SKM-1 (cell line): Measurements from ENCODE around the gene AGAP1.

ENCODE experiments used
- DNase-seq: peaks from one replicate; lab custom pipeline; 2025; ENCODE audit not compliant: unreplicated experiment; lab: John Stamatoyannopoulos, UW

The AGAP1 gene

GRCh38 chr2:236161082-236161462, 667.2 kb downstream of the AGAP1 start:
- no peak for DNase-seq

GRCh38 chr2:236161531-236161930, 667.7 kb downstream of the AGAP1 start:
- DNase-seq = no peak

DNA sequence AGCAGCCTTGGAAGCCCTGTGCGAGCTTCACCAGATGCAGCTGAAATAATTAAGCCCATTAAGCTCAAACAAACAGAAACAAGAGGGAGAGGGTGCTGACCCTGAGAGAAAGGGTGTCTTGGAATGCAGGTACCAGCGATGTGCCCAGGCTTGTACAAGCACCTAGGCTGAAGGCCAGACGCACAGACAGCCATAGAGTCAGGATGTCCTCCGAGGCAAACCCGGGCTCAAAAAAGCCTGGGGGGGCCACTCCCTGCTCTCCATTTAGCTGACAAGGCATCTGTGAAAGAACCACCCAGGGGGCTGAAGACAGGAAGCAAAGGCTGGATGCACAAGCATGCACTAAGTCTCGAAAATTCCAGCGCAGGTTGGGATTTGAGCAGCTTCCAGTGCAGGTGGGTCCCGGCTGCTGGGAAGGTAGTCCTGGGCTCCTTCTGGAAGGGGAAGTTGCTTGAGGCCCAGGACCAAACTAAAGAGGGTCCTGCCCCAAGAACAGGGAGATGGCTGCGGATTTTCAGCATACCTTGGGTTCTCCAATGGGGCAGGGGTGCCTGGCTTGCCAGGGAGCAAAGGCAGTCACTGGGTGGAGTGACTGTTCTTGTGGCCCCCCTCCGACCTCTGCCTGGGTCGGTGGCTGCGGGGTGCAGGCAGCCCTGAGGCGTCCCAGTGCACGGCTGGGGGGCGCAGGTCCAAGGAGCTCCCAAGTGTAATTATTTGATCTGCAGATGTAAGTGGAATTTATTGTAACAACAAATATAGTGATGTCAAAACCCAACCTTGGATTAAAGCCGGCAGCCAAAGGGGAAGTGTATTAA, 668.4 kb downstream of the AGAP1 start:
- DNase-seq = no peak

GRCh38 chr2:236162882-236163470, 669.1 kb downstream of the AGAP1 start:
- no peak for DNase-seq

DNA sequence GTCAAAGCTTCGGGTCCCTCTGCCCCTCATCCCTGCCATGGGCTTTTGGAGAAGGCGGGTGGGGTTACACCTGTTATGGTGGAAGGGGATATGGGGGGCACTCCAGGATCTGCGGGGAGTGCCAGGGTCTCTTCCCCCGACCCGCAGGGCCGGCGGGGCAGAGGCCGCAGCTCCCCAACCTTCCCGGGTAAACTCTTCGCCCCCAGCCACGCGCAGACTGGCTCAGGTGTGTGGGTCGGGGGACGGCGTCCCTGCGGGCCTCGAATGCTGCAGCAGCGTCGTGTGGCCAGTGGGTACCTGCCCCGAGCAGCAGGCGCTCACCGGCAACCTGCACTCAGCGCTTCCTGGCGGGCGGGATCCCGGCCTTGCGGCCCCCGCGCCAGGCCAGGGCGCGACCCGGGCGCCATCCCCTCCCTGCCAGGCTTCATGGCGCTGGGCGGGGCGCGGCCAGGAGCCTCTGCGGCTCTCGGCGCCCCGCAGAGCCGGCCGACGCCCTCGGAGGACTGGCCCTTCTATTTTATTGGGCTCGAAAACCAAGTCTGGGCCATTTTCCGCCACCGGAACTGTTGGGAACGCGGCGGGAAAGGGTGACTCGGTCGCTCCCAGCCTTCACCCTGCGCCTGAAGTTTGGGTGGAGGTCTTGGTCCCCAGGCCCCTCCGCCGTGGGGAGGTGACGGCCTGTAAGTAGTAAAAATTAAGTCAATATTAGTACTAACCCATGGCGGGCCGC, 669.8 kb downstream of the AGAP1 start:
- no peak for DNase-seq

- no peak for DNase-seq
Observed at GRCh38 chr2:236164201-236164924, 670.5 kb downstream of the AGAP1 start.

DNA sequence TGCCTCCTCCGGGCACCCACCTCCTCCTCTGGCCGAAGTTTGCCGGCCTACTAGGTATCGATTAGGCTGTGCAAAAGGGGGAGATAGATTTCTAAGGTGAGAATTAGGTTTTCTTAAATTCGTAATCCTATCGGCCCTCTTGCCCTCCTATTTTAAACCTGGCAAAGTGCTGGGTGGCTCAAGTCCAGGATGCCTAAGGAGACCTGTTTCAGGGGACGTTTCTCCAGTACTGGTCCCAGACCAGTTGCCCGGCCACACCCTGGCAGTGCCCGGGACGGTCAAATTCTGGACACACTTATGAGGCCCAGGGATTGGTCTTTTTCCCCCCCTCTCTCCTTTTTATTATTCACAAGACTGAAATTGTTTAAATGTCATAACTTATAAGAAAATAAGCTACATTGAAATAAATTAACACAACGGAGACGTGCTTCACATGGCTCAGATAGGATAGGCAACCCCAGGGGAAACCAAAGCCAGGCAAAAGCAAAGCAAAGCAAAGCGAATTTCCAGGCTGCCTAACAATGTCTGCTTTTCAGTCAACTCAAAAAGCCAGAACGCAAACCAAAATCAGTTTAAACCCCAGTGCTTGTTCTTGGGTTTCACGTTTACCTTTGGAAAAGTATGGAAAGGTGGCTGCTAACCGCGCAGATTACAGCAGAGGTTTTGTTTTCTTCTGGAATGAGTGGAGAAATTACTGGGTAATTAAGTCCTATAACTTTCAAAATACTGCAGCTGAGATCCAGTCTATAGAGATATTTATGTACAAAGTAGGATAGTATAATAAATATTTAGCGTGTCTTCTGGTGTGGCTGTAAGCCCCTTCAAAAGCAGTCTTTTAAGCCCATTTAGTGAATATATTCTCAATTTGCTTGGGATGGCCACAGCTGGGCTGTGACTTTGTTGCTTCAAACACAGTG, 671.3 kb downstream of the AGAP1 start:
- DNase-seq = no peak

- DNase-seq = no peak
Observed at GRCh38 chr2:236165842-236166795, 672.3 kb downstream of the AGAP1 start.

DNA sequence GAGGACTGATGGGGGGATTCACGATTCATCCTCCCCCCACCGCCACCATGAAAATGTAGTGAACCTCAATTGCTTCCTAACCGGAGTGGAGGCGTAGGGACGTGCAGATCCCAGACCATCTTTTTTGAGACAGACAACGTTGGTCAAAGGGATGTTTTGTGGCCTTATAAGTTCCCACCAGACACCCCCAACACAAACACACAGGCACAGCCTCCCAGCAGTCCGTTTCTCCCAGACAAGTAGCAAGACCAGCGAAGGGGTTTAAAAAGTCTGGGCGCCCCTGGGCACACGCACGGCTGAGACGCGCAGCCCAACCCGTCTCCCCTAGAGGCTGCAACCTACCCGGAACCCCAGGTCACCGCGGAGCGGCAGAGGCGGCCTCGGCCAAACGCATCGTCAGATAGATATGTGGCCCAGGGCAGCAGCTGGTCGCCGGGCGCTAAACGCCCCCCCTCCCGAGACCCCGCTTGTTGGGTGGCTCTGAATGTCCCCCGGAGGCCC, 673.0 kb downstream of the AGAP1 start:
- DNase-seq = no peak

- no peak for DNase-seq
Observed at GRCh38 chr2:236167297-236168109, 673.7 kb downstream of the AGAP1 start.

DNA sequence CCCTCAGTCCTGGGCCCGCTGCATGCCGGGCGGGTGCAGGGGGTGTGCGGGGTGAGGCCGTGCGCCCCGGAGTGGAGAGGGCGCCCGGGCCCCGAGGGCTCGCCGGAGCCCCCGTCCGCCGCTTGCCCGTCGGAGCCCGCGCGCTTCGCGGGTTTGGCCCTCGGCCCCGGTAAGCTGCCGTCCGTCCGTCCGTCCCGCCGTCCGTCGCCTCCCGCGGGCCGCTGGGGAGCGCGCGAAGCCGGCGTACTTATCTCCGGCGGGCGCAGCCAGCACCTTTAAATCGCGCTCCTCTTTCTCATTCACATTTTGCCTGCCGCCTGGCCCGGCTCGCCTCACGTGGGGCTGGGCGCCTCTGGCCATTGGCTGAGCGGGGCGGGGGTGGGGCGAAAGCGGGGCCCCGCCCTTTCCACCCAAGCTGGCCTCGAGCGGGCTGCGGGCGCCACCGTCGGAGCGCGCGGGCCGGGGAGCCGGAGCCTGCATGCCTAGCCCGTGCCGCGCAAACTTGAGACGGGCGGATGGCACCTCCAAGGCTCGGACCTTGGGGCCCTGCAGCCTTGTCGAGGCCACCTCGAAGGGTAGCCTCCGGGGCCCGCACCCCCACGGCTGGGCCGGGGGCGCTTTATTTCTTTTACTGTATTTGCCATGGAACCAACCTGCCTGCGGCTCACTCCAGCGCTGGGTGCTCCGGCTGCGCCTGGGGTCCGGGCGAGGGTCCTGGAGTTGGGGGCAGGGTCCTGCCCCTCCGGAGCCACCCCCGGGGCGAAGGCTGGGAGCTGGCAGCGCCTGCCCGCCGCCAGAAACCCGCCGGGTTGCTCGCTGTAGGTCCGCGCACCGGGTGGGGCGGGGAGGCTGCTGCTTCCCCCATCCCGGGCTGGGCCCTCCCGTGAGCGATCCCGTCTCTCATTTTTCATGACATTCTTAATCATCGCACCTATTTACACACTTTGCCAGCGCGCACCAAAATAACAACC, 674.6 kb downstream of the AGAP1 start, which contains the start of gene GBX2:
Gene GBX2 (minus strand): TSS at position 277 of the 971 bp plus-strand sequence. CDS start 415 bp downstream, outside the sequence.
- no peak for DNase-seq

DNA sequence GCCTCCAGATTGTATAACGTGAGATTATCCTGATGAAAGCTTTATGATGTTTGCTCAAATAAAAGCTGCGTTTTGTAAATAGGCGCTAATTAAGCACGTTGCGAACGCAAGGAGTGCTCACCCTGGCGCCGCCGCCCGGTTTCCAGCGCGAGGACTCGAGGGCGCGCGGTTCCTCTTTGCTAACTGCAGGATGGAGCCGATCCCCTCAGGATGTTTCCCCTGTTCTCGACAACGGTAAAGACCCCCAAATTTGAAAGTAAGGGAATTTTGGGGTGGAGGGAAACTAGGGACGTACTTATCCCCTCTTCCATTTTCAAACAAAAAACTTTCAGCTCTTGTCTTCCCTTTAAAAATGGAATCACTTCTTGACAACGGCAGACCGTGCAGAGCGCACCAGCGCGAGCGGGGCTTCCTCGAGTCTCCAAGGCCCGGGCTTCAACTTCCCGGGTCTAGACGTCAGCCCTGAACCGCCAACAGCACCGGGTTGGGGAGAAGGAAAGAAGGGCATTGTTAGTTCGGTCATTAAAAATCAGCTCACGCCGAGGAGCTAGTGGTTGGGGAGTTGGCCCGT, 675.4 kb downstream of the AGAP1 start:
- no peak for DNase-seq

DNA sequence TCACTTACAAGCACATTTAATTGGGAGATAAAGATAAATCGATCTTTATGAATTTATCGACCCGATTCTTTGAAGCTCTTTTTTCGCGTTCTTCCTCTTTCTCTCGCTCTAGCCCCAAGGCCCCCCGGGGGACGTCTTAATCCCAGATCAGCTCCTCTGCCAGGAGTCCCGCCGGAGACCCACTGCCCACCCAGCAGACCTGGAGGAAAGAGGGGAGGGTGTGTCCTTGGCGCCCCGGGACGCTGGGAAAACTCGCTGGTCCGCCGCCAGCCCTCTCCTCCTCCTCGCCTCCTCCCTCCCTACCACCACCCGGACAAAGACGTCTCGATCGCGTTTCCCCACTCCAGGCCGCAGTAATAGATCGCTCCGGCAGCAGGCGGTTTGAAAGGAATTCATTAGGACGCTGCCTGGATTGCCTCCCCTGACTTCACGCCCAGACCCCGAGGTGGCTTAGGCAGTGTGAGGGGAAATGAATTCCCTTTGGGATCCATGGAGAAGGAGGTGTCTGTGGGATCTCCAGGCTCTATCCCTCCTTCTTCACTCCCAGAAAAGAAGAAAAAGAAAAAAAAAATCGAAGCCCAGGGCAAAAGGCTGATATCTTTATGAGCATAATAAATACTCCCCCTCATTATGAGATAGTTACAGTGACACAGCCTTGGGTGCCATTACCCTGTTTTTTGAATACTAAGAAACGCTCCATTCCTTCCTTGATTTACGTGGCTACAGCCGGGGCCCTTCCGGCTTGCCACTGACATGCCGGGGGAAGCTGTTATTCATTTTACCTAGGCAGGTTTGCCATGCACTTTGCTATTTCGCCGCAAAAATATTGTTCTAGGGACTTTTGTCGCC, 676.1 kb downstream of the AGAP1 start:
- no peak for DNase-seq

DNA sequence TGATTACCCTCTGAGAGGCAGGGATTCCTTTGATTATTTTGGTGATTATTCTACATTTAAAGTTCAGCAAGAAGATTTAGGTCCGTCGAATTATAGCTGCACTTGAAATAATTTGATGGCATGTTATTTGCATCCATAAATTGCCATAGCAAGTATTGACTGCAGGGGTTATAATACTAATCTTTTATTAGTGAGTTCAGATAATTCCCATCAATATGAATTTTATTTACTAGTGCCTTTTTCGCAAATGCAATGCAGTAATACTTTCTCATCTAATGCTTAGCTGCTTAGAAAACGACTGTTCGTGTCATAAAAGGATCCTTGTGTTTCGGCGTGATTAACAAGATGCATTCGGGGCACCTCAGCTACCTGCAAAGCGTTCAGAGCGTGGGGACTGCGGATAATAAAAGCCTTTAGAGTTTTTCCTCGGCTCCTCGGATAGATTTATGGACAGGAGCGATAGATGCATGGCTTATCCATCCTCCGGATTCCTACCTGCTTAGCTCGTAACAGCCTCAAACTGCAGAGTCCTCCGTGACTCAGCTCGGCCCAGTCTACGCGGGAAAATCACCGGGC, 676.8 kb downstream of the AGAP1 start:
- DNase-seq = no peak

DNA sequence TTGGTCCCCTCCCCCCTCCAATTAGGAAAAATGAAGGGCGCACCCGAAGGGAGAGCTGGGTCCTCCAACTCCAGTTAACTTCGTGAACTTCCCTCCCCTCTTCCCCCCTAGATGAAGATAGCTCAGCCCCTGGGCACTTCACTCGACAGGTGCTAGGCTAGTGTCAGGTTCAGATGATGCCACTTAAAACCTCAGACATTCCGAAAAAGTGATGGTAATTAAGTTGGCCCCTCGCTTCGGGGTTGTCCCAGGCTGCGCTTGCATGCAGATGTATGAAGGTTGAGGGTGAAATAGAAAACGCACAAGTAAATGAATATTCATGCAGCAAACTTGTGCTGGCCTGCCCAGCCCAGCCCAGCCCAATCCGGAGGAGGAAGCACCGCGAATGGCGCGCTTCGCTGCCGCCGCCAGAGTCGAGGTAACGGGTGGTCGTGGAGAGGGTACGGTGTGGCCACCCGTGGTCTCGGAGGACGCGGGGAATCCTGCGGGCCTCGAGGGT, 677.4 kb downstream of the AGAP1 start:
- DNase-seq = no peak
